ENCODE measurements around the gene AVP. TPM values are rescaled to one million over a fixed set of nuclear protein-coding genes. Genes with fewer than 3 reads are reported as not detected.
A peak's percentile ranks its signal among the peaks of the same experiment; 100 is the strongest.

AVP gene
- total and polyA plus RNA-seq, 9 of the 15 experiments (the other 6 are each of a cell fraction or from before 2014, with no cell fraction given) = not detected

GRCh38 chr20:3045816-3046676 is 38.5 kb downstream of the AVP start, which contains the start of gene MRPS26 (continued):
- no peak for TF ChIP-seq AFF4 (CRISPR knock-in tag; IDR thresholded peaks at IDR 0.05)
- no peak for TF ChIP-seq EWSR1 (IDR thresholded peaks at IDR 0.05; ENCODE audit: borderline replicate concordance, low read depth, partially characterized antibody)
- no peak for TF ChIP-seq CEBPZ (IDR thresholded peaks at IDR 0.05; ENCODE audit: borderline replicate concordance, low read depth, low read length)
- TF ChIP-seq ZNF583 (CRISPR knock-in tag; IDR thresholded peaks at IDR 0.05) = no peak
- no peak for TF ChIP-seq KDM4B (IDR thresholded peaks at IDR 0.05; ENCODE audit: borderline replicate concordance in 2 of 2, low read depth in 1 of 2)
- no peak for TF ChIP-seq RREB1 (CRISPR knock-in tag; IDR thresholded peaks at IDR 0.05)
- no peak for TF ChIP-seq ZNF121 (CRISPR knock-in tag; conservative IDR thresholded peaks at IDR 0.05)
- peak; percentile 76 for TF ChIP-seq VEZF1 (CRISPR knock-in tag; IDR thresholded peaks at IDR 0.05)

Measured in K562 (cell line).